Fibroblast of skin of right quadriceps (primary cell): ENCODE data around the gene GABBR2.

Source experiments
- DNase-seq: peaks from one replicate; pipeline ENCODE4 v3.0.0-alpha.2; 2013

Gene GABBR2

GRCh38 chr9:98391406-98391805 is 317.3 kb downstream of the GABBR2 start:
- no peak for DNase-seq

GRCh38 chr9:98385751-98386150 is 323.0 kb downstream of the GABBR2 start:
- no peak for DNase-seq

GRCh38 chr9:98383758-98384157 is 325.0 kb downstream of the GABBR2 start:
- no peak for DNase-seq

- DNase-seq, result no peak
These were observed 327.2 kb downstream of the GABBR2 start for GRCh38 chr9:98381311-98382103.

GRCh38 chr9:98380065-98380681 is 328.6 kb downstream of the GABBR2 start:
- peak; percentile 45 for DNase-seq

GRCh38 chr9:98379572-98379971 is 329.2 kb downstream of the GABBR2 start:
- no peak for DNase-seq

- DNase-seq, result no peak
These were observed 329.9 kb downstream of the GABBR2 start for GRCh38 chr9:98378794-98379193.

- peak; percentile 47 for DNase-seq
These were observed 330.4 kb downstream of the GABBR2 start for GRCh38 chr9:98378206-98378780.

GRCh38 chr9:98375138-98375726 is 333.5 kb downstream of the GABBR2 start:
- DNase-seq, result peak; percentile 87

GRCh38 chr9:98374385-98375051 is 334.2 kb downstream of the GABBR2 start:
- peak; percentile 89 for DNase-seq

GRCh38 chr9:98373609-98374008 is 335.1 kb downstream of the GABBR2 start:
- DNase-seq, result peak; percentile 34

- no peak for DNase-seq
These were observed 336.5 kb downstream of the GABBR2 start for GRCh38 chr9:98372077-98372836.

GRCh38 chr9:98370976-98371315 is 337.8 kb downstream of the GABBR2 start:
- DNase-seq, result no peak

- DNase-seq, result no peak
These were observed 338.3 kb downstream of the GABBR2 start for GRCh38 chr9:98370300-98370975.

GRCh38 chr9:98369896-98370295 is 338.8 kb downstream of the GABBR2 start:
- DNase-seq, result no peak

- no peak for DNase-seq
These were observed 339.3 kb downstream of the GABBR2 start for GRCh38 chr9:98369471-98369870.

GRCh38 chr9:98369066-98369425 is 339.7 kb downstream of the GABBR2 start:
- DNase-seq, result no peak

GRCh38 chr9:98368366-98369065 is 340.2 kb downstream of the GABBR2 start:
- no peak for DNase-seq

GRCh38 chr9:98367923-98368322 is 340.8 kb downstream of the GABBR2 start:
- DNase-seq, result no peak

- no peak for DNase-seq
These were observed 341.3 kb downstream of the GABBR2 start for GRCh38 chr9:98367371-98367900.

- DNase-seq, result no peak
These were observed 343.0 kb downstream of the GABBR2 start for GRCh38 chr9:98365781-98366180.
